IMR-90 (cell line): ENCODE results near the gene ASB4.

Experiments
- CTCF ChIP-seq: conservative IDR thresholded peaks from 2 replicates; pipeline ENCODE4 v1.5.1; 2012; ENCODE audit warnings: mild to moderate bottlenecking, low read depth, low read length, improper control_type of control experiment
- MAFK ChIP-seq: IDR thresholded peaks from 2 replicates; pipeline ENCODE4 v1.6.1; 2012; ENCODE audit warnings: low read depth, low read length, improper control_type of control experiment
- MAZ ChIP-seq: IDR thresholded peaks from 2 replicates; pipeline ENCODE4 v1.6.1; 2012; ENCODE audit warnings: low read depth, mild to moderate bottlenecking, low read length, improper control_type of control experiment, moderate library complexity, borderline replicate concordance
- MXI1 ChIP-seq: IDR thresholded peaks from 2 replicates; pipeline ENCODE4 v1.6.1; 2012; ENCODE audit warnings: low read depth, mild to moderate bottlenecking, low read length, moderate library complexity, borderline replicate concordance
- NFE2L2 ChIP-seq: fragments of 150-350 bp; IDR thresholded peaks from 2 replicates; pipeline ENCODE4 v1.6.1; 2016; ENCODE audit warnings: low read depth, mild to moderate bottlenecking, low read length
- POLR2A ChIP-seq: IDR thresholded peaks from 2 replicates; pipeline ENCODE4 v1.6.1; 2012; ENCODE audit warnings: mild to moderate bottlenecking, low read depth, low read length
- RAD21 ChIP-seq: IDR thresholded peaks from 2 replicates; pipeline ENCODE4 v1.6.1; 2012; ENCODE audit warnings: low read length, improper control_type of control experiment
- RCOR1 ChIP-seq: IDR thresholded peaks from 2 replicates; pipeline ENCODE4 v1.6.1; 2012; ENCODE audit warnings: mild to moderate bottlenecking, low read length, improper control_type of control experiment; ENCODE audit not compliant: insufficient replicate concordance
- RFX5 ChIP-seq: IDR thresholded peaks from 2 replicates; pipeline ENCODE4 v1.8.0; 2012; ENCODE audit warnings: low read depth, mild to moderate bottlenecking, low read length, moderate library complexity

DNA sequence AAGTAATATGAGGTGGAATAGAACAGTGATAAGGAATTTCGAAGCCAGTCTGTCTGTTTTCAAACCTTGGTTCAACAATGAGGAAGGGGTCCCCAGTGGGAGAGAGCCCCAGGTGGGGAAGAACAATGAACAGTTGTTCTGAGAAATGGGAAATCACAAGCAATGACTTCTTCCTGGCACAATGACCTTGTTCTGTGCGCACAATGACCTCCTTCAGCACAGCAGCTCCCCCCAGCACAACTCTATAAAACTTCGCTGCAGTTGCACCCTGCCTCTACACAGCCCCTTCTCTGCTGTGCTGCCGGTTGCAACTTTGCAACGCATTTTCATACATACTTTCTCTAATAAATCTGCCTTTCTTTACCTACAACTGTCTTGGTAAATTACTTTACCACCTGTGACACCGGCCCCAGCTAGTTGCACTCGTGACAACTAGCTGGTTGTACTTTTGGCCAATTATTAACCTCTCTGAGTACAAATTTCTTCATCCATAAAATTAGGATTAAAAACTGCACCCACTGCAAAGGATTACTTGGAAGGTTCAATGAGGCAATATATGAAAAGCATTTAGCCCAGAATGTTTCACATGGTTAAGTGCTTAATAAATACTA, 40.5 kb downstream of the ASB4 start:
- TF ChIP-seq RCOR1 (no peak), POLR2A (no peak), CTCF (no peak), NFE2L2 (no peak), MAZ (no peak), MXI1 (no peak), RFX5 (no peak), MAFK (no peak), RAD21 (no peak)
